ENCODE measurements around the gene TPRG1L.
A peak's percentile ranks its signal among the peaks of the same experiment; 100 is the strongest.

TPRG1L gene

GRCh38 chr1:3594706-3595377 lies 30.0 kb upstream of the TPRG1L start:
- no peak for DNase-seq

GRCh38 chr1:3595949-3596348 lies 28.9 kb upstream of the TPRG1L start:
- no peak for DNase-seq

GRCh38 chr1:3596663-3597598 lies 27.9 kb upstream of the TPRG1L start:
- no peak for DNase-seq

GRCh38 chr1:3597599-3597964 lies 27.2 kb upstream of the TPRG1L start:
- no peak for DNase-seq

GRCh38 chr1:3598051-3598491 lies 26.7 kb upstream of the TPRG1L start:
- no peak for DNase-seq

- no peak for DNase-seq
Observed at GRCh38 chr1:3598522-3599285, 26.1 kb upstream of the TPRG1L start.

GRCh38 chr1:3599286-3599811 lies 25.5 kb upstream of the TPRG1L start:
- no peak for DNase-seq

GRCh38 chr1:3599816-3600215 lies 25.0 kb upstream of the TPRG1L start:
- DNase-seq = no peak

GRCh38 chr1:3600354-3600753 lies 24.5 kb upstream of the TPRG1L start:
- no peak for DNase-seq

- DNase-seq = no peak
Observed at GRCh38 chr1:3601743-3602142, 23.1 kb upstream of the TPRG1L start.

GRCh38 chr1:3602375-3602774 lies 22.4 kb upstream of the TPRG1L start:
- no peak for DNase-seq

- DNase-seq = no peak
Observed at GRCh38 chr1:3603156-3603555, 21.7 kb upstream of the TPRG1L start.

GRCh38 chr1:3603571-3604467 lies 21.0 kb upstream of the TPRG1L start:
- DNase-seq = no peak

GRCh38 chr1:3604468-3604974 lies 20.3 kb upstream of the TPRG1L start:
- DNase-seq = no peak

GRCh38 chr1:3604997-3605823 lies 19.6 kb upstream of the TPRG1L start:
- no peak for DNase-seq

GRCh38 chr1:3606779-3607702 lies 17.8 kb upstream of the TPRG1L start:
- no peak for DNase-seq

GRCh38 chr1:3607703-3608065 lies 17.1 kb upstream of the TPRG1L start:
- peak; percentile 77 for DNase-seq

GRCh38 chr1:3608154-3608553 lies 16.7 kb upstream of the TPRG1L start:
- no peak for DNase-seq

- DNase-seq = no peak
Observed at GRCh38 chr1:3609016-3609768, 15.6 kb upstream of the TPRG1L start.

Measured in NCI-H1694 (cell line).